IMR-90 (cell line): ENCODE results near the gene GLRA3. TPM values are rescaled to one million over a fixed set of nuclear protein-coding genes. Genes with fewer than 3 reads are reported as not detected.

ENCODE experiments used
- ATAC-seq: fragments of 200-7000 bp; cut with Tn5 transposase; 2 replicates; pipeline ENCODE4 v1.9.1; 2020; ENCODE audit warnings: low read depth, mild to moderate bottlenecking, moderate library complexity
- BruUV-seq: library from RNA; stranded (reverse); fragments of 400-500 nt; replicated peaks from 2 replicates; lab custom pipeline; 2021; lab: Mats Ljungman, UMichigan
- CTCF ChIA-PET: fragments of 300-600 bp; formaldehyde crosslinking; extraction: SDS; loops from one replicate; lab custom pipeline; 2021; ENCODE audit warnings: antibody characterized with exemption; lab: Yijun Ruan, JAX
- POLR2A ChIA-PET: fragments of 300-600 bp; sonication (Branson Sonifier 250); formaldehyde crosslinking; loops from one replicate; lab custom pipeline; 2022; ENCODE audit warnings: antibody characterized with exemption; ENCODE audit not compliant: unreplicated experiment; lab: Charles Lee
- DNase-seq: peaks from one replicate; pipeline ENCODE4 v3.0.0; 2013
- H2AFZ ChIP-seq: replicated peaks from 2 replicates; pipeline ENCODE3; 2013; ENCODE audit warnings: low read length, mild to moderate bottlenecking; ENCODE audit not compliant: poor library complexity
- H2AK5ac ChIP-seq: 2 replicates; pipeline ENCODE4 v1.6.1; 2013; ENCODE audit warnings: low read depth, low read length, inconsistent platforms
- H2AK9ac ChIP-seq: replicated peaks from 2 replicates; pipeline ENCODE3; 2013; ENCODE audit warnings: mild to moderate bottlenecking, low read depth, low read length, moderate library complexity; ENCODE audit not compliant: poor library complexity
- H2BK120ac ChIP-seq: 2 replicates; pipeline ENCODE4 v1.6.1; 2013; ENCODE audit warnings: low read depth, low read length, inconsistent platforms
- H2BK15ac ChIP-seq: 3 replicates; pipeline ENCODE4 v1.6.1; 2013; ENCODE audit warnings: low read depth, low read length, inconsistent platforms
- H2BK20ac ChIP-seq: 2 replicates; pipeline ENCODE4 v1.6.1; 2013; ENCODE audit warnings: low read depth, mild to moderate bottlenecking, inconsistent platforms, low read length, moderate library complexity
- H2BK5ac ChIP-seq: 2 replicates; pipeline ENCODE4 v1.6.1; 2013; ENCODE audit warnings: mild to moderate bottlenecking, low read depth, low read length, inconsistent platforms; ENCODE audit not compliant: poor library complexity, severe bottlenecking
- H3K14ac ChIP-seq: replicated peaks from 2 replicates; pipeline ENCODE4 v1.6.1; 2013; ENCODE audit warnings: low read depth, low read length, inconsistent platforms
- H3K18ac ChIP-seq: 2 replicates; pipeline ENCODE4 v1.6.1; 2013; ENCODE audit warnings: low read depth, low read length, control low read depth
- H3K23ac ChIP-seq: 2 replicates; pipeline ENCODE4 v1.6.1; 2013; ENCODE audit warnings: low read depth, low read length, inconsistent platforms
- H3K27ac ChIP-seq: 2 replicates; pipeline ENCODE4 v1.5.1; 2013; ENCODE audit warnings: mild to moderate bottlenecking, control low read depth, low read length; ENCODE audit not compliant: insufficient read depth
- H3K27me3 ChIP-seq: 2 replicates; pipeline ENCODE4 v1.6.1; 2013; ENCODE audit warnings: low read length; ENCODE audit not compliant: control insufficient read depth, insufficient read depth
- H3K36me3 ChIP-seq: 2 replicates; pipeline ENCODE4 v1.6.1; 2013; ENCODE audit warnings: low read length, mixed read lengths; ENCODE audit not compliant: control insufficient read depth, insufficient read depth
- H3K4ac ChIP-seq: 2 replicates; pipeline ENCODE4 v1.6.1; 2013; ENCODE audit warnings: low read depth, low read length, inconsistent platforms
- H3K4me1 ChIP-seq: 2 replicates; pipeline ENCODE4 v1.6.1; 2013; ENCODE audit warnings: low read length, mixed read lengths; ENCODE audit not compliant: control insufficient read depth, insufficient read depth
- H3K4me2 ChIP-seq: 2 replicates; pipeline ENCODE4 v1.6.1; 2013; ENCODE audit warnings: low read depth, mild to moderate bottlenecking, control low read depth, low read length, moderate library complexity
- H3K4me3 ChIP-seq: 2 replicates; pipeline ENCODE4 v1.5.1; 2013; ENCODE audit warnings: low read depth, mild to moderate bottlenecking, control low read depth, low read length, moderate library complexity; ENCODE audit not compliant: insufficient read depth
- H3K56ac ChIP-seq: 2 replicates; pipeline ENCODE4 v1.6.1; 2013; ENCODE audit warnings: low read length, inconsistent platforms; ENCODE audit not compliant: insufficient read depth; ENCODE audit errors: extremely low read depth
- H3K79me1 ChIP-seq, 2 experiments: 2 replicates each; pipeline ENCODE4 v1.6.1; 2013; ENCODE audit warnings: low read length in 2 of 2, inconsistent platforms in 1 of 2, low read depth in 1 of 2
- H3K9ac ChIP-seq: 2 replicates; pipeline ENCODE4 v1.6.1; 2013; ENCODE audit warnings: low read depth, low read length, control low read depth
- H3K9me1 ChIP-seq: 2 replicates; pipeline ENCODE4 v1.6.1; 2013; ENCODE audit warnings: low read length, inconsistent platforms; ENCODE audit not compliant: insufficient read depth
- H3K9me3 ChIP-seq: 2 replicates; pipeline ENCODE4 v1.6.1; 2013; ENCODE audit warnings: low read length; ENCODE audit not compliant: control insufficient read depth, insufficient read depth
- H4K20me1 ChIP-seq: 2 replicates; pipeline ENCODE4 v1.6.1; 2013; ENCODE audit warnings: low read length, inconsistent platforms; ENCODE audit not compliant: insufficient read depth
- H4K5ac ChIP-seq: 2 replicates; pipeline ENCODE4 v1.6.1; 2013; ENCODE audit warnings: mild to moderate bottlenecking, low read depth, low read length, control low read depth
- H4K8ac ChIP-seq, 2 experiments: 2 replicates each; pipeline ENCODE4 v1.6.1; 2013; ENCODE audit warnings: low read depth in 2 of 2, low read length in 2 of 2, control low read depth in 1 of 2, inconsistent platforms in 1 of 2
- H4K91ac ChIP-seq: 2 replicates; pipeline ENCODE4 v1.6.1; 2013; ENCODE audit warnings: low read depth, low read length, inconsistent platforms; ENCODE audit not compliant: insufficient read depth
- BHLHE40 ChIP-seq: fragments of 150-350 bp; IDR thresholded peaks from 2 replicates; pipeline ENCODE4 v1.6.1; 2016; ENCODE audit warnings: mild to moderate bottlenecking, low read depth, low read length
- ELK1 ChIP-seq: fragments of 150-350 bp; IDR thresholded peaks from 2 replicates; pipeline ENCODE4 v1.6.1; 2016; ENCODE audit warnings: low read depth, mild to moderate bottlenecking, low read length, moderate library complexity, borderline replicate concordance
- MXI1 ChIP-seq: IDR thresholded peaks from 2 replicates; pipeline ENCODE4 v1.6.1; 2012; ENCODE audit warnings: low read depth, mild to moderate bottlenecking, low read length, moderate library complexity, borderline replicate concordance
- RCOR1 ChIP-seq: IDR thresholded peaks from 2 replicates; pipeline ENCODE4 v1.6.1; 2012; ENCODE audit warnings: mild to moderate bottlenecking, low read length, improper control_type of control experiment; ENCODE audit not compliant: insufficient replicate concordance
- WGBS, 2 experiments: methylation state at CpG; one replicate each; pipeline versions ENCODE4 v1.1.5 to v1.1.7; 2013; ENCODE audit warnings: missing lambda C conversion rate in 2 of 2; ENCODE audit not compliant: insufficient read length in 1 of 2; ENCODE audit errors: extremely low coverage in 2 of 2; 5-methylcytosine and 5-hydroxymethylcytosine counted together
- dilution Hi-C: fragments of 300-500 bp; cut with HindIII; formaldehyde crosslinking; loops from one replicate; pipeline ENCODE4 v1.14.3; 2018; ENCODE audit warnings: low sequenced_read_pairs; ENCODE audit not compliant: unreplicated experiment
- in situ Hi-C: fragments of 300-500 bp; cut with MboI; formaldehyde crosslinking; loops from 3 replicates; pipeline ENCODE4 v1.14.3; 2019; ENCODE audit warnings: low sequenced_read_pairs, inconsistent platforms, mixed read lengths
- intact Hi-C: fragments of 100-400 bp; cut with micrococcal nuclease; formaldehyde crosslinking; loops from 2 replicates; pipeline ENCODE4 v1.10.0; 2022
- polyA plus RNA-seq, 3 experiments: library from polyadenylated mRNA; depleted of rRNA; stranded (reverse); fragments of >200 nt; gene quantifications; 2 replicates each; pipeline ENCODE4 v1.2.3, GENCODE V29; 2012; ENCODE audit warnings: low replicate concordance in 1 of 3
- total RNA-seq: library from RNA; depleted of rRNA; stranded (reverse); fragments of >200 nt; gene quantifications from 2 replicates; pipeline ENCODE4 v1.2.3, GENCODE V29; 2012

The GLRA3 gene
- total and polyA plus RNA-seq, 2 of the 4 experiments (the other 2 are of a cell fraction), result not detected

- no peaks in the 10 kb centered on the region for H3K4me1 ChIP-seq
- H3K79me1 ChIP-seq, result no peaks in the 10 kb centered on the region
- dilution Hi-C loops, result no loop called here
- H4K8ac ChIP-seq, result no peak overlapping the region
- DNase-seq (no peak), ATAC-seq (no peak)
- no peak overlapping the region for H2BK120ac ChIP-seq
- H2AFZ ChIP-seq, result no peak overlapping the region
- H3K9me1 ChIP-seq, result no peaks in the 10 kb centered on the region
- BruUV-seq, result no TSS peak
- H2AK5ac ChIP-seq, result no peak overlapping the region
- H3K4ac ChIP-seq, result no peak overlapping the region
- TF ChIP-seq RCOR1, result no peak
- no peak for TF ChIP-seq ELK1
- TF ChIP-seq MXI1, result no peak
- no peak for TF ChIP-seq BHLHE40
- H4K20me1 ChIP-seq, result no peaks in the 10 kb centered on the region
- no peak overlapping the region for H3K9ac ChIP-seq
- no peak overlapping the region for H3K56ac ChIP-seq
- in situ Hi-C loops, result no loop called here
- H3K23ac ChIP-seq, result no peak overlapping the region
- no peak overlapping the region for H2AK9ac ChIP-seq
- H2BK5ac ChIP-seq, result no peak overlapping the region
- H3K18ac ChIP-seq, result no peak overlapping the region
- WGBS, 2 experiments, result no CpG with 5 or more reads among the region's 2 CpGs
- no peaks in the 10 kb centered on the region for H3K36me3 ChIP-seq
- POLR2A ChIA-PET, result no interaction called here
- H4K91ac ChIP-seq, result no peak overlapping the region
- CTCF ChIA-PET, result no interaction called here
- H3K4me3 ChIP-seq, result no peak overlapping the region
- H3K27ac ChIP-seq, result no peak overlapping the region
- H2BK20ac ChIP-seq, result no peak overlapping the region
- H4K5ac ChIP-seq, result no peak overlapping the region
- no peaks in the 10 kb centered on the region for H3K27me3 ChIP-seq
- no peak overlapping the region for H2BK15ac ChIP-seq
- no peak overlapping the region for H3K14ac ChIP-seq
- H3K4me2 ChIP-seq, result no peak overlapping the region
- no peaks in the 10 kb centered on the region for H3K9me3 ChIP-seq
- intact Hi-C loops, result no loop called here
Measured at GRCh38 chr4:174629265-174629664, 199.8 kb downstream of the GLRA3 start.
